Keratinocyte (primary cell): ENCODE results near the gene MGAT5. TPM values are rescaled to one million over a fixed set of nuclear protein-coding genes. Genes with fewer than 3 reads are reported as not detected.

Experiments used
- DNase-seq: peaks from one replicate; pipeline ENCODE4 v3.0.0-alpha.2; 2011; ENCODE audit warnings: low read depth, missing footprints, low spot score
- FAIRE-seq: peaks from 2 replicates; lab custom pipeline; 2011; peaks lifted over from hg19 to GRCh38; lab: Jason Lieb, UNC
- H2AFZ ChIP-seq: 2 replicates; pipeline ENCODE4 v1.6.0; 2012; ENCODE audit warnings: low read length, control low read depth, inconsistent platforms; ENCODE audit not compliant: control insufficient read depth
- H3K27ac ChIP-seq: 2 replicates; pipeline ENCODE4 v1.5.1; 2011; ENCODE audit warnings: low read length; ENCODE audit not compliant: control insufficient read depth, insufficient read depth
- H3K27me3 ChIP-seq: 3 replicates; pipeline ENCODE4 v1.6.0; 2011; ENCODE audit warnings: low read length; ENCODE audit not compliant: control insufficient read depth, insufficient read depth; ENCODE audit errors: extremely low read depth
- H3K36me3 ChIP-seq, 2 experiments: 2 replicates in 1 of 2; 3 replicates in 1 of 2; pipeline ENCODE4 v1.5.1; 2011; ENCODE audit warnings: low read length in 2 of 2, mild to moderate bottlenecking in 1 of 2; ENCODE audit not compliant: control insufficient read depth in 2 of 2, insufficient read depth in 2 of 2; ENCODE audit errors: extremely low read depth in 1 of 2
- H3K4me1 ChIP-seq: 3 replicates; pipeline ENCODE4 v1.5.1; 2011; ENCODE audit warnings: low read length; ENCODE audit not compliant: control insufficient read depth, insufficient read depth; ENCODE audit errors: extremely low read depth
- H3K4me2 ChIP-seq: 3 replicates; pipeline ENCODE4 v1.6.0; 2011; ENCODE audit warnings: low read depth, low read length; ENCODE audit not compliant: control insufficient read depth, insufficient read depth; ENCODE audit errors: extremely low read depth
- H3K4me3 ChIP-seq, 3 experiments: fragments of 200-600 bp in 1 of 3; sonication (generic) in 1 of 3; 2 replicates in 2 of 3; 3 replicates in 1 of 3; pipeline ENCODE4 v1.5.1; 2011 to 2016; ENCODE audit warnings: low read length in 3 of 3, mild to moderate bottlenecking in 3 of 3, control low read depth in 2 of 3, inconsistent platforms in 1 of 3, low read depth in 1 of 3, mixed read lengths in 1 of 3, mixed run types in 1 of 3, moderate library complexity in 1 of 3; ENCODE audit not compliant: control insufficient read depth in 2 of 3, insufficient read depth in 2 of 3; ENCODE audit errors: extremely low read depth in 1 of 3
- H3K79me2 ChIP-seq: 2 replicates; pipeline ENCODE4 v1.6.0; 2012; ENCODE audit warnings: low read length; ENCODE audit not compliant: control insufficient read depth, insufficient read depth
- H3K9ac ChIP-seq: 3 replicates; pipeline ENCODE4 v1.6.0; 2011; ENCODE audit warnings: low read length; ENCODE audit not compliant: control insufficient read depth, insufficient read depth; ENCODE audit errors: extremely low read depth
- H3K9me1 ChIP-seq: 3 replicates; pipeline ENCODE4 v1.6.0; 2011; ENCODE audit warnings: low read length; ENCODE audit not compliant: control insufficient read depth, insufficient read depth; ENCODE audit errors: extremely low read depth
- H3K9me3 ChIP-seq: 2 replicates; pipeline ENCODE4 v1.5.1; 2012; ENCODE audit warnings: low read depth, low read length; ENCODE audit not compliant: control insufficient read depth
- H4K20me1 ChIP-seq: 3 replicates; pipeline ENCODE4 v1.6.0; 2011; ENCODE audit warnings: low read length; ENCODE audit not compliant: control insufficient read depth, insufficient read depth; ENCODE audit errors: extremely low read depth
- EZH2 ChIP-seq: IDR thresholded peaks from one replicate; pipeline ENCODE4 v1.6.1; 2012; ENCODE audit warnings: inconsistent platforms, mild to moderate bottlenecking, low read length, moderate library complexity
- dilution Hi-C: fragments of 300-500 bp; cut with MboI; formaldehyde crosslinking; loops from one replicate; pipeline ENCODE4 v1.7.0; 2020; ENCODE audit warnings: low sequenced_read_pairs; ENCODE audit not compliant: extremely low pct_ligation_motif_present
- polyA plus RNA-seq, 5 experiments: library from polyadenylated mRNA; depleted of rRNA in 3 of 5; stranded (reverse) in 3 of 5; stranded (forward) in 1 of 5; unstranded in 1 of 5; fragments of >200 nt; gene quantifications; 1 replicate in 1 of 5; 2 replicates in 3 of 5; 3 replicates in 1 of 5; pipeline versions ENCODE4 v1.2.1 to v1.2.3, GENCODE V29; 2011 to 2012; ENCODE audit warnings: missing spikeins in 2 of 5, low read depth in 1 of 5, low replicate concordance in 1 of 5
- TF ChIP-seq, protein P1 (sequence below), 3 experiments: IDR thresholded peaks in 1 of 3; conservative IDR thresholded peaks in 1 of 3; optimal IDR thresholded peaks in 1 of 3; 2 replicates in 2 of 3; 3 replicates in 1 of 3; pipeline versions ENCODE3 to v1.5.1; 2011; ENCODE audit warnings: low read length in 3 of 3, mild to moderate bottlenecking in 3 of 3, moderate library complexity in 2 of 3, control low read depth in 1 of 3, inconsistent platforms in 1 of 3; ENCODE audit not compliant: insufficient read depth in 2 of 3; ENCODE audit errors: extremely low read depth in 1 of 3

MGAT5 gene
- polyA plus RNA-seq, 1 donor (not counting 4 experiments of a cell fraction or from before 2014, with no cell fraction given): 23.0 TPM

DNA sequence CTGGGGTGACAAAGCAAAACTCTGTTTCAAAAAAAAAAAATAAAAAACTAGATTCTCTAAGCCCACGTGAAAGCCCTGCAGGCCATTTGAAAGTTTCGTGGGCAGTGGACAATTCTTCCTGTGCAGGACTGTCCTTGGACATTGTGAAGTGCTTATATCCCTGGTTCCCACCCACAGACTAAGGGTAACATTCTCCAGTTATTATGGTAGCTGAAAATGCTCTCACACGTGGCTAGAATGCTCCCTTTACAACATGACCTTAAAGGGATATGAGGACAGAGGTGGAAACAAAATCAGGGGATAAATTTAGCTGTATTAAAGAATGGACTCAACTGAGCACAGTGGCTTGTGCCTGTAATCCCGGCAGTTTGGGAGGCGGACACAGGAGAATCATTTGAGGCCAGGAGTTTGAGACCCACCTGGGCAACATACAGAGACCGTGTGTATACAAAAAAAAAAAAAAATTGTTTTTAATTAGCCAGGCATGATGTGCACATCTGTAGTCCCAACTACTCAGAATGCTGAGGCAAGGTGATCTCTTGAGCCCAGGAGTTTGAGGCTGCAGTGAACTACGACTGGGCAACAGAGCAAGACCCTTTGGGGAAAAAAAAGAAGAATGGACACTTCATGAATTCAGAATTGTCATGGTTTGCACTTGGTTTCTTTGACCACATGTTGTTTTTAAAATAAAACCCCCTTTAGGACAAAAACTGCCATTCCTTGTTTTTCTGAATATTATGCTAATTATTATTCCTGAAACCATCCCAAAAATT is 167.9 kb downstream of the MGAT5 start:
- no peak overlapping the region for H3K27ac ChIP-seq
- H3K9me1 ChIP-seq: no peaks in the 10 kb centered on the region
- no peaks in the 10 kb centered on the region for H4K20me1 ChIP-seq
- DNase-seq (no peak), FAIRE-seq (no peak)
- H3K4me3 ChIP-seq: no peak overlapping the region
- TF ChIP-seq, protein P1, sequence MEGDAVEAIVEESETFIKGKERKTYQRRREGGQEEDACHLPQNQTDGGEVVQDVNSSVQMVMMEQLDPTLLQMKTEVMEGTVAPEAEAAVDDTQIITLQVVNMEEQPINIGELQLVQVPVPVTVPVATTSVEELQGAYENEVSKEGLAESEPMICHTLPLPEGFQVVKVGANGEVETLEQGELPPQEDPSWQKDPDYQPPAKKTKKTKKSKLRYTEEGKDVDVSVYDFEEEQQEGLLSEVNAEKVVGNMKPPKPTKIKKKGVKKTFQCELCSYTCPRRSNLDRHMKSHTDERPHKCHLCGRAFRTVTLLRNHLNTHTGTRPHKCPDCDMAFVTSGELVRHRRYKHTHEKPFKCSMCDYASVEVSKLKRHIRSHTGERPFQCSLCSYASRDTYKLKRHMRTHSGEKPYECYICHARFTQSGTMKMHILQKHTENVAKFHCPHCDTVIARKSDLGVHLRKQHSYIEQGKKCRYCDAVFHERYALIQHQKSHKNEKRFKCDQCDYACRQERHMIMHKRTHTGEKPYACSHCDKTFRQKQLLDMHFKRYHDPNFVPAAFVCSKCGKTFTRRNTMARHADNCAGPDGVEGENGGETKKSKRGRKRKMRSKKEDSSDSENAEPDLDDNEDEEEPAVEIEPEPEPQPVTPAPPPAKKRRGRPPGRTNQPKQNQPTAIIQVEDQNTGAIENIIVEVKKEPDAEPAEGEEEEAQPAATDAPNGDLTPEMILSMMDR (optimal IDR thresholded peaks at IDR 0.05 in 1 of 3, IDR thresholded peaks at IDR 0.05 in 1 of 3, conservative IDR thresholded peaks at IDR 0.05 in 1 of 3; ENCODE audit: extremely low read depth in 1 of 3, insufficient read depth in 2 of 3, low read length in 3 of 3): no peak
- TF ChIP-seq EZH2: no peak
- no peaks in the 10 kb centered on the region for H3K79me2 ChIP-seq
- no peaks in the 10 kb centered on the region for H3K27me3 ChIP-seq
- no peak overlapping the region for H3K4me2 ChIP-seq
- H3K36me3 ChIP-seq: peaks cover 12 to 13% of the 10 kb centered on the region in 2 experiments
- no peak overlapping the region for H3K9ac ChIP-seq
- dilution Hi-C loops: no loop called here
- no peaks in the 10 kb centered on the region for H3K9me3 ChIP-seq
- H2AFZ ChIP-seq: no peak overlapping the region
- no peaks in the 10 kb centered on the region for H3K4me1 ChIP-seq

DNA sequence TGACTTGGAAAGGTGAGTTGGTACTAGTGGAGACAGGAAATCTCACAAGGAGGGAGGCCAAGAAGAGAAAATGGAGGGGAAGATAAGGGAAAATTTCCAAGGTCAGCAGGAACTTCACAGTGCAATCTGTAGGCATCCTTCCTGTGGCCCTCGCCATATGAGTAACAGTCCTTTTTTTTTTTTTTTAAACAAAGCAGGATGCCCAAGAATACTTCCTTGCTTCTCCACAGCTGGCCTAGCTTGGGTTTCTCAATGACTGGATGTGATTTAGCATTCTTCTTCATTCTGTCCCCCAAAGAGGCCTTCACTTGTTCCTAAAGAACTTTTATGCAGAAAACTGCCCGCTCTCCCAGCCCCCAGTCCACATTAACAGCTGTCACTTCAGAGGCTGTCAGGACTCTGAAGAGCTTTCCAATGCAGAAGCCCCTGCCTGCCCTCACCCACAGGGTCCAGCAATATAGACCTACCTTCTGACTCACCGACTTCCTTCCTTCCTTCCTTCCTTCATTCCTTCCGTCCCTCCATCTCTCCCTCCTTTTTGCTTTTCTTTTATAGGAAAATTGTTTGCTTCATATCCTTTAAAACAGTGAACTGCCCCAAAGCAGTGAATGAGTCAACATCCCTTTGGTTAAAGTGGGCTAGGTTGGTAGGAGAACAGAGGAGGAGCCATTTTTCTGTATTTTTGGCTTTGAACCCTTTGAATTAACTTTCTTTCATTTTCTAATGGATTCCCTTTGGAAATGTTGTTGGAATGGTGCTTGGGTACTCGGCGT is 172.0 kb downstream of the MGAT5 start:
- dilution Hi-C loops: no loop called here
- Histone ChIP-seq H3K9ac (no peak overlapping the region), H3K27me3 (no peaks in the 10 kb centered on the region), H3K36me3 (peaks cover 13 to 23% of the 10 kb centered on the region in 2 experiments), H4K20me1 (no peaks in the 10 kb centered on the region), H3K27ac (no peak overlapping the region), H3K79me2 (no peaks in the 10 kb centered on the region), H3K9me3 (no peaks in the 10 kb centered on the region), H3K4me3 (no peak overlapping the region), H2AFZ (no peak overlapping the region), H3K4me2 (no peak overlapping the region), H3K9me1 (no peaks in the 10 kb centered on the region), H3K4me1 (no peaks in the 10 kb centered on the region)
- FAIRE-seq: no peak
- TF ChIP-seq EZH2: no peak
- TF ChIP-seq, protein P1 (optimal IDR thresholded peaks at IDR 0.05 in 1 of 3, IDR thresholded peaks at IDR 0.05 in 1 of 3, conservative IDR thresholded peaks at IDR 0.05 in 1 of 3; ENCODE audit: extremely low read depth in 1 of 3, insufficient read depth in 2 of 3, low read length in 3 of 3): no peak
- no peak for DNase-seq
